HG03460 (cell line): ENCODE data around the gene CDYL.

Experiments
- ATAC-seq: cut with Tn5 transposase; IDR thresholded peaks from one replicate; pipeline ENCODE4 v1.9.1; 2021; ENCODE audit not compliant: unreplicated experiment

Gene CDYL

DNA sequence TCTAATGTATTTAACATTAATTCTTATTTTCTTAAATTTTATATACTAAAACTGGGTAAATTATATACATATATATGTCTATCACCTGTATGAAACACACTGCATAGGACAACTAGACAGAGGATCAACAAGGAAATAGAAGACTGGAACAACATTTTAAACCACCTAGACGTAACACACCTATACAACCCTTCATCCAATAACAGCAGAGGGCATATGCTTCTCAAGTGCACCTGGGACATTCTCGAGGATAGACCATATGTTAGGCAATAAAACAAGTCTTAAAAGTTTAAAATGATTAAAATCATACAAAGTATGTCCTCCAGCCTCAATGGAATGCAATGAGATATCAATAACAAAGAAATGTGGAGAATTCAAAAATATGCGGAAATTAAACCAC, 182.4 kb downstream of the CDYL start:
- ATAC-seq, result no peak

DNA sequence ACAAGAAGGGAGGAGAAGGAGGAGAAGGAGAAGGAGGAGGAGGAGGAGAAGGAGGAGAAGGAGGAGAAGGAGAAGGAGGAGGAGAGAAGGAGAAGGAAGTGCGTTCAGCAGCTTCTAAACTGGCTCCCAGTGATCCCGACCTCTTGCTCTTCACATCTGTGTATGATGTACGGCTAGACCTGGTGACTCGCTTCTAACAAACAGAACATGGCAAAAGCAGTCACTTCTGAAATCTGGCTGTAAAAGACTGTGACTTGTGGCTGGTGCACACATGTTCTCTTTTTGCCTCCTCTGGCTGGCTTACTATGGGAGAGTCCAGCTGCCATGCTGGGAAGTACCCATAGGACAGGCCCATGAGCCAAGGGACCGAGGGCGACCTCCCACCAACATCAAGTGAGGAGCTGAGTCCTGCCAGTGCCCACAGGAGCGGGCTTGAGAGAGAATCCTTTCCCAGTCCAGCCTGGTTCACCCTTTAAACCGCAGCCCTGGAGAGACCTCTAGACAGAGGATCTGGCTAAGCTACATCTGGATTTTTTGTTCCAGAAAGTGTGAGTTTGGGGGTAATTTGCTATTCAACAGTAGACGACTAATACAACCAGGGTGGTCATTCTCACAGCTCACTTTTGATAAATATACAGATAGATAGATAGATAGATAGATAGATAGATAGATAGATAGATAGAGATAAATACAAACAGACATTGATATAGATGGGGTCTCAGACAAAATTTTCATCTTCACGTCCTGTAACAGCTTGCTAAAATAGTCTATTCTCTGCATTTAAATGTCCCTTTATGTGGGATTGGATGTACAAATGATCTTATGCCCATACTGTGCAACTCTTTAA, 185.3 kb downstream of the CDYL start:
- ATAC-seq, result no peak

DNA sequence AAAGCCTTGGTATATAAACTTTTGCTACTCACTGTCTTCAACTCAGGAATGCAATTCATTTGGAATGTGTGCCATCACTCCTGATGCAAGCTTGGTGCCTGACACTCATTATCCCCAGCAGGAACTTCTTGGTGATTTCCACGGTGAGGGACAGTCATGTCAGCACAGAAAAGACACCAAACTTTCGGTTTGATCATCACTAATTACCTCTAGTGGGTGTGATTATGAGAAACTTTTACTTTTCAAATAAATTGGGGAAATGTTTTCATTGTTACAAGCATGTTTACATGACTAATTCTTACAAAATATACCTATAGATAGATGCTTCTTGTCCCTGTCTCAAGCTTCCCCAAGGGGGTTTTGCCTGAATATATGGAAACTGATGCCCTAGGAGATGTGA, 186.7 kb downstream of the CDYL start:
- ATAC-seq, result no peak

DNA sequence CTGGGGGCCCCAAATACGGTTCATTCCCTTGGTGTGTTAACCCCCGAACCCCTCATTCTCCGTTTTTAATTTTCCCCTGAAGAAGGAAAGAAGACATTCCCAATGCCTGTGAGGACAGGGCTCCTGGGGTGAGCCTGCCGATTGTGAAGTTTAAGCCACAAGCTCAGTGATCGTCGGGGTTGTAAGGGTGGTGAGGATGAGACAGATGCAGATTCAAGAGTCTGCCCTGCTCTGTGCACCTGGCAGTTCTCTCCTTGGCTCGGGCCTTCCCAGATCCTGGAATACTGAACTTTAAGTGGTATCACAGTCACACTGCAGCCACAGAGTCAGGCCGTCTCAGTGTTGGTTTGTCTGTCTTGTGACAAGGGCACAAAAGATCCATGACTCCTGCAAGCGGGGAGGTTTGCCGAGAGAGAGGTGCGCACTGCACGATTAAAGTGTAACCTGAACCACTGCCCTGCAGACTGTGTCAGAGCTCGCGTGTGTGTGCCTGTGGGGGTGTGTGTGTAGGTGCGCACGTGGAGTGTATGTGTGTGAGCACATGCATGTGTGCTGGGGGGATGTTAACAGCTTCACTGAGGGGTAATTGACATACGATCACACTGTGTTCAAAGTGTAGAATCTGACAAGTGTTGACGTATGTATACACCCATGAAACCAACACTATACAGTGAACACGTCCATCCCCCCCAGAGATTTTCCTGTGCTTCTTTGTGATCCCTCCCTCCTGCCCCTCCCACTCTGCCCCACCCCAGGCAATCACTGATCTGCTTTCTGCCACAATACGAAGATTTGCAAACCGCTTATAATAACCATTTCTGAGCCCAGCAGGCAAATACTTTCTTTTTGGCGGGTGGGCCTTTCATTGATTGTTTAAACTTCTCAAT, 188.7 kb downstream of the CDYL start:
- ATAC-seq, result no peak

DNA sequence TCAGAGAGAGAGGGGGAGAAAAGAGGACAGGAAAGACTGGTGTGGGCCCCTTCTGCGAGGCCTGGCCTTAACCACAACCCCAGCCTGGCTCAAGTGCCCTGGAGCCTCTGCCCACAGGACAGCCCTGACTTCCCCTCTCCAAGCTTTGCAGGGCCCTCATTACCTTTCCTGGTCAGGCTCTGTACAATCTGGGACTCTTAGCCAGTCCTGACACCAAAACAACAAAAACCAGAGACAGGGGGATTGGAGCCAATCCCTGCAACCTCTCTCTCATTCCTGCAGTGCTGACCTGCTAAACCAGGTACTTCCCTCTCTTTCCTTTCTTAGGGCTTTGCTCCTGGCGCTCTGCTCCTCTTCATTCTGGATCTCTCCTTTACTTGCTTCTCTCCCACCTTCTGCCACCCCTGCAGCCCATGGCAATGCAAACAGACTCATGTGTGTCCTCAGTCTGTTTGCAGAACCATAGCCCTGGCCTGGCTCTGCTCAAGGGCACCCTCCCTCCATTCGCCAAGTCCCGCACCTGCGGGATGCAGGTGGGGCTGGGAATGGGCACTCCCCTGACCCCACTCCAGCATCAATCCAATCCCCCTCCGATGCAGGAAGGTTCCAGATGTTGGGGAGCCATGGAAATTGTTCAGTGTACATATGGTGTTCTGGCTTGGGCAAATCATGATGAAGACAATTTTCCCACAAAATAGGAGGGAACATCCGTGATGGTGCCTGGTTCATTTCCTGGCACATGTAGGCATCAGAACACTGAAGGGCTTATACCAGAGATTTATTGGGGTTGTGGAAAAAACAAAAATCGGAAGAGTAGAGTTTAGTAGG, 189.6 kb downstream of the CDYL start:
- ATAC-seq, result no peak

DNA sequence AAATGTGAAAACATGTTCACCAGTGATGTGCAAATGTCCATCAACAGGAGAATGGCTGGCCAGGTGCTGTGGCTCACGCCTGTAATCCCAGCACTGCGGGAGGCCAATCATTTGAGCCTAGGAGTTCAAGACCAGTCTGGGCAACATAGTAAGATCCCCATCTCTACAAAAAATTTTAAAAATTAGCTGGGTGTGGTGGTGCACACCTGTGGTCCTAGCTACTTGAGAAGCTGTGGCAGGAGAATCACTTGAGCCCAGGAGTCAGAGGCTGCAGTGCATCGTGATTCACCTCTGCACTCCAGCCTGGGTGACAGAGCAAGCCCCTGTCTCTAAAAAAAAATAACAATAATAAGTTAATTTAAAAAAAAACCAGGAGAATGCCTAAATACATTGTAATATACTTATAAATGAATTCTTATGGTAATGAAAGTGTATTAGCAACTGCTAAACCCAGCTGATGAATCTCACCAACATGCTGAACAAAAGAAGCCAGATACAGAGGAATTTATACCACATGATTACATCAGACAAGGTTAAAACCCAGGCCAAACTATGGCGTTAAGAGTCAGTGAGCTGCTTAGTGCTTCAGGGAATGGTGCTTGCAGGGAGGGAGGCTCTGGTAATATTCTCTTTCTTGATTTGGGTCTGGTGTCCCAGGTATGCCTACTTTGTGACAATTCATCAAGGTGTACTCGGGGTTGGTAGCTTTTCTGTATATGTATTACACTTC, 191.3 kb downstream of the CDYL start:
- no peak for ATAC-seq

DNA sequence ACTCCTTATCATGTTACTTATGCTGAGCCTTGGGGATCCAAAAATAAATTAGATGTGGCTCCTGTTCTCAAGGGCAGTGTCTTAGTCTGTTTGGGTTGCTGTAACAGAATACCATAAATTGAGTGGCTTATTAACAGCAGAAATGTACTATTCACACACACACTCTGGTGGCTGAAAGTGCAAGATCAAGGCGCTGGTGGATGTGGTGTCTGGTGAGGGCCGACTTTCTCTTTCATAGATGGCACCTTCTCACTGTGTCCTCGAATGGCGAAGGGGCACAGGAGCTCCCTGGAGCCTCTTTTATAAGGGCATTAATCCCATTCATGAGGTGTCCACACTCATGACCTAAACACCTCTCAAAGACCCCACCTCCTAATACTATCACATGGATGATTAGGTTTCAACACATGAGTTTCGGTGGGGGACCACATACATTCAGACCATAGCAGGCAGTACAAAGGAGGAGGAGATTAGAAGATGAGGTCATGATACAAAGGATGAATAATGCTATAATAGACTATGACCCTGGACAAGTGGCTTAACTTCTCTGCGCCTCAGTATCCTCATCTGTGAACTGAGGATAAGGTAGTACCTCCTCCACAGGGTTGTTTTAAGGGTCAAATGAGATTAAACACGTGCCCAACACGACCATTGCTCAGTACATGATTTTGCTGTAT, 193.5 kb downstream of the CDYL start:
- ATAC-seq, result no peak

DNA sequence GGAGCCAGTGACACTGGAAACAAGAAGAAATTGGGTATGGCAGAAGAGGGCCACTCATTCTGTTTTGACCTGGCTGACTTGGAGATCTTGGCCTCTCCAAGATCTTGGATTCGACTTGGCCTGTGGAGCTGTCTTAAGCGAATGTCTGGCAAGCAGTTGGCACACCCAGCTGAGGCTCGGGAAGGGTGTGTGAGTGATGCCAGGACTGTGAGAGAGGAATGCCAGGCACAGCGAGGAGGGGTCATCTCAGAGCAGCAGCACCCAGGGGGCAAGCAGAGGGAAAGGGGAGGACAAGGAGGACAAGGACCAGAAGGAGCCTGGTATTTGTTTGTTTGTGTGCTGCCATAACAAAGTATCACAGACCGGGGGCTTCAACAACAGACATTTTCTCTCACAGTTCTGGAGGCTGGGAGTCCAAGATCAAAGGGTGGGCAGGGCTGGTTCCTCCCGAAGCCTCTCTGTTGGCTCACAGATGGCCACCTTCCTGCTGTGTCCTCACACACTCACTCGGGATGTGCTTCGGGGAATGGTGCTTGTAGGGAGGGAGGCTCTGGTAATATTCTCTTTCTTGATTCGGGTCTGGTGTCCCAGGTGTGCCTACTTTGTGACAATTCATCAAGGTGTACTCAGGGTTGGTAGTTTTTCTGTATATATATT, 194.7 kb downstream of the CDYL start:
- ATAC-seq, result no peak

DNA sequence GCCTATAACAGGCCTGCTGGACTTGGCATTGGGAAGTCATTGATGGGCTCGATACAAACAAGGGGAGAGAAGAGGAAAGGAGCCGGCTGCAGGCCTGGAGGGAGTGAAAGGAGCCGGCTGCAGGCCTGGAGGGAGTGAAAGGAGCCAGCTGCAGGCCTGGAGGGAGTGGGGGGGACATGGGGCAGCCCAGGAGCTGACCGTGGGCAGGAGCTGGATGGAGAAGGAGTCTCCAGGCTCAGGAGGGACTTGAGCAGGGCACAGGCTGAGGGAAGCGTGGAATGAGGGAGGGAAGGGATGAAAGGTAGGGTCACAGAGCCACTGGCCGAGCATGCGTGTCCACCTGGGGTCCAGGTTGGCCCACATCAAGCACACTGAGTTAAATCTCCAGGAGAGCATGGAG, 195.6 kb downstream of the CDYL start:
- ATAC-seq, result no peak

DNA sequence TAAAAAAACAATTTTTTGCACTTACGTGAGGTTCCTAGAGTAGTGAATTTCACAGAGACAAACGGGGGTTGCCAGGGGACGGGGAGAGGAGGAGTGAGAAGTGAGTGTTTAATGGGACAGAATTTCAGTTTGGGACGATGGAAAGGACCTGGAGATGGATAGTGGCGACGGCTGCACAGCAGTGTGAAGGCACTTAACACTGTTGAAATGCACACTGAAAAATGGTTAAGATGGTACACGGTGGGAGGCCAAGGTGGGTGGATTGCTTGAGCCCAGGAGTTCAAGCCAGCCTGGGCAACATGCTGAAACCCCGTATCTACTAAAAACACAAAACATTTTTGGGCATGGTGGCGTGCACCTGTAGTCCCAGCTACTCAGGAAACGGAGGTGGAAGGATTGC, 196.2 kb downstream of the CDYL start:
- ATAC-seq, result no peak

DNA sequence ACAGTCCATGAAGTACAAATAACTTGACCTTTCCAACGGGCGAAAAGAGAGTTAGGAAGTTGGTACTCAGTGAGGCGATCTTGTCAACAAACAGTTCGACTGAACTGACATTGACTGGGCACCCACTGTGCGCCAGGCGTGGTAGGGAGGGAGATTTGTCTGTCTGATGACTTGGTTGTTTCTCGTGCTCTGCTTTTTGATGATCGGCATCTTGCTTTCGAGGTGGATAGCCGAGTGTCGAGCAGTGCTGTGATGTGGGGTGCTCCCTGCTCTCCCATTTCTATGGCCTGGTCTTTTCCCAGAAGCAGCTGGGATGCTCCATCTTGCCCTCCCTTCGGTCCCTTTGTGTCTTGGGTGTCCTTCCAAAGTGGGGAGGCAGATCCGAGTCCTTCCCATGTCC, 197.2 kb downstream of the CDYL start:
- no peak for ATAC-seq

DNA sequence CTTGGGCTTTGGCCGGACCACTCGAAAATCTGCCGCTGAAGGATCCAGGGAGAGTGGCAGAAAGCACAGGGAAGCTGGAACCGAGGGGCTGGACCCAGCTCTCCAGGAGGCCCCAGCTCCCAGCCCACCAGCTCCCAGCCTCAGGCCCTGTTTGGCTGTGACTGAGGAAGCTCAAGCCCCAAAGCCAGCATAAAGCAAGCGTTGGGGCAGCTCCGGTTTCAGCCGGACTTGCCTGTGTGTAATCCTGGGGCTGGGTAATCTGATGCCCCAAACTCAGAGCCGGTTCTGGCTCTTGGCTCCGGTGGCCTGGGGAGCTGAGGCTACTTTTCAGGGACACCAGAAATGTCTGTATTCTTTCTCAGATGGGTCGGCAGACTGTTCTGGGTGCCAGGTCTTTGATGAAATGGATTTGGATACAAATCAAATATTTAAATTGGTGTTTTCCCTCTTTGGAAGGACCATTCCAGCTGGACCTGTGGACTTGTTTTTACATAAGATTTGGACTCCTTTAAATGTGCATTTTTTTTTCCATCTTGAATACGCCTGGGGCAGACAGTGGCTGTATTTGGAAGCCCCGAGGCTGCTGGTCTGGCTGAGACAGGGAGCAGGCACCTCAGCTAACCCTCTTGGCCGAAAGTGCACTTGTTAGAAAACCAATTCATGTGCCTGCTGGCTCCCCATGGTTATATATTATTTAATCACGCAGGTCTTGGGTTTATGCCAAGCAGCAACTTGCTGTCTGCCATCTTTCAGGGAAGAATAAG, 198.0 kb downstream of the CDYL start:
- no peak for ATAC-seq

DNA sequence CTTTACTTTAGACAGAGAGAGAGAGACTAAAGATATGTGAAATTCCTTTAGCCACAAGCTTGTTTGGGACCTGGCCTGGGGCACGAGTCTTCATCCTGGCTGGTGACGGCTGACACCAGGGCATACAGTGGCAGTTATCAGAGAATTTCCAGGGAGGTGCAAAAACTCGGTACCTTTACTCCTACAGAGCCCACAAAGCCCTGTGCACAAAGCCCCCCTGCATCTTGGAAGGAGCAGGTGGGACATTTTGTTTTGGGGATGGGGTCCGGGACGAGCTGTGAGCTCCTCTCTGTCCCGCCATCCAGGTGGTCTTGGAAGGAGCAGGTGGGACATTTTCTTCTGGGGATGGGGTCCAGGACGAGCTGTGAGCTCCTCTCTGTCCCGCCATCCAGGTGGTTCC, 198.8 kb downstream of the CDYL start:
- ATAC-seq, result no peak

DNA sequence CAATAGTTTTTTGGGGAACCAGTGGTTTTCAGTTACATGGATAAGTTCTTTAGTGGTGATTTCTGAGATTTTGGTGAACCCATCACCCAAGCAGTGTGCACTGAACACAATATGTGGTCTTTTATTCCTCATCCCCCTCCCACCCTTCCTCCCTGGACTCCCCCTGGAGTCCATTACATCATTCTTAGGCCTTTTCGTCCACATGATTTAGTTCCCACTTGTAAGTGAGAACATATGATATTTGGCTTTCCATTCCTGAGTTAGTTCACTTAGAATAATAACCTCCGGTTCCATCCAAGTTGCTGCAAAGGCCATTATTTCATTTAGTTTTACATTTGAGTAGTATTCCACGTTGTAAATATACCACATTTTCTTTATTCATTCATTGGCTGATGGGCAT, 199.3 kb downstream of the CDYL start:
- ATAC-seq, result no peak

DNA sequence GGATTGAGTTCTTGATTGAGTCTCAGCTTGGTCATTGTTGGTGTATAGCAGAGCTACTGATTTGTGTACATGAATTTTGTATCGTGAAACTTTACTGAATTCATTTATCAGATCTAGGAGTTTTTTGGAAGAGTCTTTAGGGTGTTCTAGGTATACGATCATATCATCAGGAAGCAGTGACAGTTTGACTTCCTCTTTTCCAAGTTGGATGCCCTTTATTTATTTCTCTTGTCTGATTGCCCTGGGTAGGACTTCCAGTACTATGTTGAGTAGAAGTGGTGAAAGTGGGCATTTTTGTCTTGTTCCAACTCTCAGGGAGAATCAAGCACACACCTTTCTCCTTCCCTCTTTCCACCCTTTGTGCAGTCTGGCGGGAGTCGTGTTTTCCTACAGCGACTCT, 201.3 kb downstream of the CDYL start:
- ATAC-seq, result no peak

DNA sequence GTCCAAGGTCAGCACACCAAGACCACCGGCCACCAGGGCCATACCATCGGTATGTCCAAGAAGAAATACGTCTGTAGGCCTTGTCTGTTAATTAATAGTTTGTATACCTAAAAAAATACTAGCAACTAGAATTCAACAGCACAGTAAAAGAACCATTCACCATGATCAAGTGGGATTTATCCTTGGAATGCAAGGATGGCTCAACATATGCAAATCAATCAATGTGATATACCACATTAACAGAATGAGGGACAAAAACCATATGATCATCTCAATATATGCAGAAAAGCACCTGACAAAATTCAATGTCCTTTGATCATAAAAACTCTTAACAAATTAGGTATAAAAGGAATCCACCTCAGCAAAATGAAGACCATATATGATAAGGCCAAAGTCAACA, 203.2 kb downstream of the CDYL start:
- ATAC-seq, result no peak

DNA sequence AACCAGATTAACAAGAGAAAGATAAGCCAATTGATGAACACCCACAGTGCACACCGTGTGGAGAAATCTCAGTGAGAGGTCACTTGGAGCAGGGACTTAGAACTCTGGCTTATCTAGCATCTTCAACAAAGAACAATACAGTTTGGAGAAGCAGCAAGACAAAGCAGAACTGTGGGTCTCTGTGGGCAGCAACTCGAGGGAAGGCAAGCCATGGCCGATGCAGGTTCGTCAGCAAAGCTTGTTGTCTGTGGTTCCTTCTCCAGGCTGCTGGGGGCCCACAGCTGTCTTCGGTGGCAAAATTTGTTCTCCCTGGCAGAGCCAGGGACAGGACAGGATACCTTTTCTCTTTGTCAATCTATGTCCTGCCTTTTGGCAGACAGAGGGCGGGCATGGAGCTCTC, 205.6 kb downstream of the CDYL start:
- ATAC-seq, result no peak

DNA sequence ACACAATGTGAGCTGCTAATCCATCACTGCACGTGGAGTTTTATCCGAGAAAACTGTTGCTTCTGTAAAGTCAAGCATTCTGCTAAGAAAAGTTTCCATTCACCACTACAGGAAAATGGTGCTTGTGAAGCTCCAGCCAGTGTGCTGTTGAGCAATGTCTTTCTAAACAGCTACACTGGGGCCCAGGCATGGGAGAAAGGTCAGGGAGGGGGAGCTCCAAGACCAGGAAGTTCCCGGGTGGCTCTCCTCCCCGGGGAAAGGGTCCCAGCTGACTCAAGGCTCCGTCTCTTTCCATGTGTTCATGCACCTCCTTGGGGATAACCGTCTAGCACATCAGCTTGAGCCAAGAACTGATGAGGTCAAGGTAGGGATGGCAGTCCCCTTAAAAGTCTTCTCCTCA, 207.1 kb downstream of the CDYL start:
- ATAC-seq, result no peak

DNA sequence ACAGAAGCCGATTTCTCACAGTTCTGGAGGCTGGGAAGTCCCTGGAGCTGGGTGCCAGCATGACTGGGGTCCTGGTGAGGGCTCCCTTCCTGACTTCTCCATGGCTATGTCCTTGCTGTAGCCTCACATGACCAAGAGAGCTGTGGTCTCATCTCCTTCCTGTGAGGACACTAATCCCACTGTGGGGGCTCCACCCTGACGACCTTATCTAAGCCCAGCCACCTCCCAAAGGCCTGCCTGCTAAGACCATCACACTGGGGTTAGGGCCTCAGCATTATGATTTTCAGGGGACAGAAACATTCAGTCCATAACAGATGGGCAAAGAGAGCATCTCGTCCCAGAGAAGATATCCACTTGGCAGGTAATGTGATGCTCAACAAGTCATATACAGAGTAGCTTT, 210.8 kb downstream of the CDYL start:
- ATAC-seq, result no peak
